MM.1S (cell line): ENCODE measurements around the gene PPP1R8.

Experiments used
- DNase-seq: peaks from one replicate; pipeline ENCODE4 v3.0.0-alpha.2; 2015
- H2AFZ ChIP-seq: fragments of 300-600 bp; sonication (generic); 2 replicates; pipeline ENCODE4 v1.6.0; 2016; ENCODE audit warnings: antibody characterized with exemption, low read length
- H3F3A ChIP-seq: fragments of 300-600 bp; sonication (generic); 2 replicates; pipeline ENCODE4 v1.6.1; 2016; ENCODE audit warnings: mild to moderate bottlenecking, antibody characterized with exemption, low read length, moderate library complexity, mixed read lengths; ENCODE audit not compliant: insufficient read depth
- H3K27ac ChIP-seq: fragments of 300-600 bp; sonication (generic); 2 replicates; pipeline ENCODE4 v1.5.1; 2016; ENCODE audit warnings: mild to moderate bottlenecking, low read length
- H3K27me3 ChIP-seq: fragments of 300-600 bp; sonication (generic); replicated peaks from 2 replicates; pipeline ENCODE4 v1.6.0; 2016; ENCODE audit warnings: low read length; ENCODE audit not compliant: insufficient read depth
- H3K36me3 ChIP-seq: fragments of 300-600 bp; sonication (generic); replicated peaks from 2 replicates; pipeline ENCODE4 v1.6.1; 2016; ENCODE audit warnings: mild to moderate bottlenecking, low read length, mixed read lengths; ENCODE audit not compliant: insufficient read depth
- H3K4me1 ChIP-seq: fragments of 300-600 bp; sonication (generic); 2 replicates; pipeline ENCODE4 v1.6.1; 2016; ENCODE audit warnings: low read length, mixed read lengths
- H3K4me2 ChIP-seq: fragments of 300-600 bp; sonication (generic); 2 replicates; pipeline ENCODE4 v1.6.0; 2016; ENCODE audit warnings: low read depth, low read length
- H3K4me3 ChIP-seq: fragments of 300-600 bp; sonication (generic); 2 replicates; pipeline ENCODE4 v1.5.1; 2016; ENCODE audit warnings: low read length, mixed read lengths
- H3K79me2 ChIP-seq: fragments of 300-600 bp; sonication (generic); 2 replicates; pipeline ENCODE4 v1.6.1; 2016; ENCODE audit warnings: mixed run types, low read length, mixed read lengths
- H3K9ac ChIP-seq: fragments of 300-600 bp; sonication (generic); 2 replicates; pipeline ENCODE4 v1.6.1; 2016; ENCODE audit warnings: low read length, mixed read lengths
- H3K9me2 ChIP-seq: fragments of 300-600 bp; sonication (generic); replicated peaks from 2 replicates; pipeline ENCODE4 v1.6.1; 2016; ENCODE audit warnings: mild to moderate bottlenecking, low read length, mixed read lengths; ENCODE audit not compliant: insufficient read depth
- H3K9me3 ChIP-seq: fragments of 300-600 bp; sonication (generic); replicated peaks from 2 replicates; pipeline ENCODE4 v1.6.1; 2016; ENCODE audit warnings: mild to moderate bottlenecking, low read length, mixed read lengths; ENCODE audit not compliant: insufficient read depth
- H4K20me1 ChIP-seq: fragments of 300-600 bp; sonication (generic); 2 replicates; pipeline ENCODE4 v1.6.1; 2016; ENCODE audit warnings: mild to moderate bottlenecking, low read length, moderate library complexity, mixed read lengths; ENCODE audit not compliant: insufficient read depth
- EZH2 ChIP-seq: fragments of 300-600 bp; sonication (generic); optimal IDR thresholded peaks from 2 replicates; pipeline ENCODE3; 2017; ENCODE audit warnings: low read depth, mild to moderate bottlenecking, antibody characterized with exemption, low read length, mixed read lengths
- EZH2phosphoT487 ChIP-seq: fragments of 300-600 bp; sonication (generic); IDR thresholded peaks from 2 replicates; pipeline ENCODE4 v1.6.1; 2018; ENCODE audit warnings: antibody characterized with exemption, low read length
- TF ChIP-seq, protein P1 (sequence below): fragments of 300-600 bp; sonication (generic); IDR thresholded peaks from 2 replicates; pipeline ENCODE4 v1.5.1; 2016; ENCODE audit warnings: antibody characterized with exemption, low read length, mixed read lengths

PPP1R8 gene

DNA sequence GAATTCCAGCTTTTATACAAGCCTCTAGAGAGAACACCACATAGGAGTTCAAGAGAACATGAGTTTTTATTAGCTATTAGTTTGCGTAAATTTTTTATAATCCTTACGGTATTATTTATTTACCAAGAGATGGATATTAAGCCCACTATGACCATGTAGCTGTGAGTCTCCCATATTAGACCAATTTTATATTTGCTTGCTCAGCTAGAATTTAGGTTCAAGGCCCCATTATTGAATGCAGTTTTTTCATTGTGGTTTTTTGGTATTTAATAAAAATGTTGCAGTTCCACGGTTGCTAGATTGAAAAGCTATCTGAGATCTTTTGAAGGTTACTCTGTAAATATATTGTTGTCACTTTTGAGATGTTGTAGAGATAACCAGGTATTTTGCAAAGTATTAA is 2.9 kb downstream of the PPP1R8 start:
- Histone ChIP-seq H3K4me2 (no peak overlapping the region), H3K36me3 (peaks cover 3% of the 10 kb centered on the region; the same call in 1 of the 2 replicates), H3F3A (no peaks in the 10 kb centered on the region; the same call in 1 of the 2 replicates), H3K4me1 (peaks cover 9% of the 10 kb centered on the region), H3K4me3 (no peak overlapping the region), H3K27ac (no peak overlapping the region), H3K9me3 (no peaks in the 10 kb centered on the region), H3K9ac (no peak overlapping the region), H3K27me3 (no peaks in the 10 kb centered on the region), H3K79me2 (peaks cover 74% of the 10 kb centered on the region), H3K9me2 (no peaks in the 10 kb centered on the region), H4K20me1 (no peaks in the 10 kb centered on the region), H2AFZ (no peak overlapping the region)
- DNase-seq = no peak
- TF ChIP-seq EZH2 (no peak), EZH2phosphoT487 (no peak)
- TF ChIP-seq, protein P1, sequence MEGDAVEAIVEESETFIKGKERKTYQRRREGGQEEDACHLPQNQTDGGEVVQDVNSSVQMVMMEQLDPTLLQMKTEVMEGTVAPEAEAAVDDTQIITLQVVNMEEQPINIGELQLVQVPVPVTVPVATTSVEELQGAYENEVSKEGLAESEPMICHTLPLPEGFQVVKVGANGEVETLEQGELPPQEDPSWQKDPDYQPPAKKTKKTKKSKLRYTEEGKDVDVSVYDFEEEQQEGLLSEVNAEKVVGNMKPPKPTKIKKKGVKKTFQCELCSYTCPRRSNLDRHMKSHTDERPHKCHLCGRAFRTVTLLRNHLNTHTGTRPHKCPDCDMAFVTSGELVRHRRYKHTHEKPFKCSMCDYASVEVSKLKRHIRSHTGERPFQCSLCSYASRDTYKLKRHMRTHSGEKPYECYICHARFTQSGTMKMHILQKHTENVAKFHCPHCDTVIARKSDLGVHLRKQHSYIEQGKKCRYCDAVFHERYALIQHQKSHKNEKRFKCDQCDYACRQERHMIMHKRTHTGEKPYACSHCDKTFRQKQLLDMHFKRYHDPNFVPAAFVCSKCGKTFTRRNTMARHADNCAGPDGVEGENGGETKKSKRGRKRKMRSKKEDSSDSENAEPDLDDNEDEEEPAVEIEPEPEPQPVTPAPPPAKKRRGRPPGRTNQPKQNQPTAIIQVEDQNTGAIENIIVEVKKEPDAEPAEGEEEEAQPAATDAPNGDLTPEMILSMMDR = no peak

DNA sequence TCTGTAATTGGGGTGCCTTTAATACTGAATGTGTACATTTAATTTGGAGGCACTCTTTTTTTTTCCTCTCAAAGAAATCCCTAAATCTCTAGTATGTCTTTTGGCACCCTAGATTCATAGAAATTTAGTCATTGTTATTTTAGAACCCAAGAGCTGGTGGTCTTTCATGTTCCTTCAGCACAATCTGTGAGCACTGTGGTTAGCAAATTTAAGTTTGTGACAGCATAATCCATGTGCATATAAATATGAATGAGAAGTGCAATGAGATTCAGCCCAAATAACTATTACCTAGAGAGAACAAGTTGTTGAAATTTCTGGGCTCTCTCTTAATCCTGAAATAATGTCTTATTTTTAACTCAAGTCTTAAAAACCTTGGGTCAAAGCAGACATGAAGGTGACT is 4.5 kb downstream of the PPP1R8 start:
- H3K4me2 ChIP-seq = no peak overlapping the region
- H3F3A ChIP-seq = no peaks in the 10 kb centered on the region
- peaks cover 89% of the 10 kb centered on the region for H3K79me2 ChIP-seq
- no peaks in the 10 kb centered on the region for H3K9me2 ChIP-seq
- H3K9ac ChIP-seq = no peak overlapping the region
- H3K36me3 ChIP-seq = peaks cover 3% of the 10 kb centered on the region; the same call in 1 of the 2 replicates
- no peak overlapping the region for H3K4me3 ChIP-seq
- H3K9me3 ChIP-seq = no peaks in the 10 kb centered on the region
- H3K27me3 ChIP-seq = no peaks in the 10 kb centered on the region
- no peak overlapping the region for H2AFZ ChIP-seq
- H3K27ac ChIP-seq = no peak overlapping the region
- H4K20me1 ChIP-seq = no peaks in the 10 kb centered on the region
- TF ChIP-seq, protein P1 = no peak
- no peak for TF ChIP-seq EZH2phosphoT487
- no peak for TF ChIP-seq EZH2
- peaks cover 9% of the 10 kb centered on the region for H3K4me1 ChIP-seq
- DNase-seq = no peak

DNA sequence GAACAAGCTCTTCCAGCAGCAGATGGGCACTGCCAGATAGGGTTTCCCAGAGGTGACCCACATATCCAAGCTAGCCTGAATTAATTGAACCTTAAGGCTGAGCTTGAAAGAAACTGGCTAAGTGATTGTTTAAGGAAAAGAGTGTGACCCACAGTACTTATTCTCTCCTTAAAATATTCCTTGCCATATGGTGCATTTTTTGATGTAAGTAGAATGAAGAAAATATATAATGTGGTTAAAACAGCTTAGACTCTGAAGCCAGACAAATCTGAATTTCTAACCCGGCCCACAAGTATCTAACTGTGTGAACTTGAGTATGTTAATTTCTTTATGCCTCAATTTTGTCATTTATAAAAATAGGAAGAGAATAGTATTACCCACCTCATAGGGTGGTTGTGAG is 4.9 kb downstream of the PPP1R8 start:
- peaks cover 94% of the 10 kb centered on the region for H3K79me2 ChIP-seq
- H3K9ac ChIP-seq = no peak overlapping the region
- no peak overlapping the region for H3K27ac ChIP-seq
- peaks cover 9% of the 10 kb centered on the region for H3K4me1 ChIP-seq
- peaks cover 3% of the 10 kb centered on the region; the same call in 1 of the 2 replicates for H3K36me3 ChIP-seq
- H3F3A ChIP-seq = no peaks in the 10 kb centered on the region
- H3K9me3 ChIP-seq = no peaks in the 10 kb centered on the region
- DNase-seq = no peak
- TF ChIP-seq EZH2 = no peak
- TF ChIP-seq, protein P1 = no peak
- TF ChIP-seq EZH2phosphoT487 = no peak
- no peaks in the 10 kb centered on the region for H3K27me3 ChIP-seq
- no peaks in the 10 kb centered on the region for H4K20me1 ChIP-seq
- no peak overlapping the region for H2AFZ ChIP-seq
- no peak overlapping the region for H3K4me3 ChIP-seq
- no peaks in the 10 kb centered on the region for H3K9me2 ChIP-seq
- no peak overlapping the region for H3K4me2 ChIP-seq
